ENCODE measurements around the gene SLC16A3.

DNA sequence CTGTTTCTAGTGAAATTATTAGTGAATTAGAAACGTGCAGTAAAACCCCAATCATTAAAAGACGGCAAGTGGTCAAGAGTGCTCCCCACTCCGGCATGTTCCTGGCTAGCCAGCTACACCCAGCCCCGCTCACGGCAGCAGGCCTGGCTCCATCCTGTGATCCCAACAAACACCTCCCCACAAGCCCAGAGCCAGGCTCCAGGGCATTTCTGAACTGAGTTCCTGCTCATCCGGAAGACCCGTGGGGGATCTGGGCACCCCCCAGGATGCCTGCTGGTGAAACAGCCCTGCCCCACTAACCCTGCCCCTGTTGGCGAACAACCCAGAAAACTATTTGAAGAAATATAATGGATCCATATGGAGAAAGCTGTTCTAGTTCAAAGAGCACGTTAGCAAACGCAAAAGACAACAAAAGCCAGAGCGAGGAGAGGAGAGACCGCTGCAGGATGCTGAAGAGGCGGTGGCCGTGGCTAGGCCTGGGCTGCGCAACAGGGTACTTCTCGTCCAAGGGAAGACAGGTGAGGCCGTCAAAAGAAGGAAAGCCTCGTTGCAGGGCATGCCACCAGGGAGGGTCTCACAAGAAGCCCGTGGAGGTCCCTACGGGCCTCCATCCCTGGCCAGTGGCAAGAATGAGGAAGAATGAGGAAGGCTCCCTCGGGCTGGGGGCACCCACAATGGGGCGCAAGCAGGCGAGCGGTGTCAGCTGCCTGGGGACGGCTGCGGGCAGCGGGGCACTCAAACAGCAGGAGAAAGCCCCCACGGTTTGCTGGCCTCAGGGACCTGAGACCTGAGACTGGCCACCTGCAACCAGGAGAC, 19.2 kb downstream of the SLC16A3 start:
- TF ChIP-seq CTCF (IDR thresholded peaks at IDR 0.05) (no peak), POLR2A (IDR thresholded peaks at IDR 0.05) (no peak)
